ENCODE data around the gene TOP2B. TPM values are rescaled to one million over a fixed set of nuclear protein-coding genes. Genes with fewer than 3 reads are reported as not detected.

The TOP2B gene
- polyA plus RNA-seq, 1 experiment: 13.6 TPM

DNA sequence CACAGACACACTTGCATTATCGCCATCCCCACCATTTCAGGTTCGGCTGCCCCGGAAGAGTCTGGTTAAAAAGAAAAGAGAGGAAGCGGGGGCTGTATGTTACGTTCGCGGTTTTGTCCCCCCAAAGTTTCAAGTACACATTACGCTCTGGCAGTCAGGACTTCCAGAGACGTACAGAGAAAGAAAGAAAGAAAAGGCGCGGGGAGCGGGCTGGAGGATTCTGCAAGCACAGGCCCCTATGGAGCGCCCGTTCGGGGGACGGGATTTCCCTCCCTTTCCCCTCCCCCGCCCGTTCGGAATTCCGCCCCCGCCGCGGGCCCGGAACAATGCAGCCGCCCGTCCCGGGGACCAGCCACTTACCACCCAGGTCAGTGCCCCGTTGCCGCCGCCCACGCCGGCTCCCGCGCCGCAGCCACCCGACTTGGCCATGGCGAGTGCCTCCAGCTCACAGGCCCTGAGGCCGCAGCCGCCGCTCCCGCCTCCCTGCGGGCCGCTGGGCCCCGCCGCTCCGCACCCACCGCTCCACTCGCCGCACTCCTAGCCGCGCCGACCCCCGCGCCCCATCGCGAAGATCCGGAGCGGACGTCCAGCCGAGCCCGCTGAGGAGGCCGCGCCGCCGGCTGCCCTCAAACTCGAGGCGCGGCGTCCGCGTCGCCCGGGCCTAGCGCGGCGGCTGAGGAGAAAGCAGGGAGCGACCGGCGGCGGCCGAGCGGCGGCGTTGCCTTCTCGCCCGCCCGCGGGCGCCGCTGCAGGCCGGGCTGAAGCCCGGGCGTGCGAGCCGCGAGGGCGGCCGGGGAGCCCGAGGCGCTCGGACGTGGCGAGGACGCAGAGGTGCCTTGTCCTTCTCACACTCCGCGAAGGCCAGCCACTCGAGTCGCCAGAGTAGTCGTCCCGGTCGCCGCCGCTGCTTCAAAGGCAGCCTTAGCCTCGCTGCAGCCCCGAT, 567 bp downstream of the TOP2B start:
- Histone ChIP-seq H3K36me3 (ENCODE audit: control insufficient read depth, insufficient read depth, low read length) (no peaks in the 10 kb centered on the region), H3K27me3 (ENCODE audit: control insufficient read depth, insufficient read depth, low read length) (no peaks in the 10 kb centered on the region), H3K4me3 (ENCODE audit: low read depth, low read length) (peak overlapping the region; percentile 92)
- POLR2A ChIA-PET: no interaction called here
- TF ChIP-seq, protein P1, sequence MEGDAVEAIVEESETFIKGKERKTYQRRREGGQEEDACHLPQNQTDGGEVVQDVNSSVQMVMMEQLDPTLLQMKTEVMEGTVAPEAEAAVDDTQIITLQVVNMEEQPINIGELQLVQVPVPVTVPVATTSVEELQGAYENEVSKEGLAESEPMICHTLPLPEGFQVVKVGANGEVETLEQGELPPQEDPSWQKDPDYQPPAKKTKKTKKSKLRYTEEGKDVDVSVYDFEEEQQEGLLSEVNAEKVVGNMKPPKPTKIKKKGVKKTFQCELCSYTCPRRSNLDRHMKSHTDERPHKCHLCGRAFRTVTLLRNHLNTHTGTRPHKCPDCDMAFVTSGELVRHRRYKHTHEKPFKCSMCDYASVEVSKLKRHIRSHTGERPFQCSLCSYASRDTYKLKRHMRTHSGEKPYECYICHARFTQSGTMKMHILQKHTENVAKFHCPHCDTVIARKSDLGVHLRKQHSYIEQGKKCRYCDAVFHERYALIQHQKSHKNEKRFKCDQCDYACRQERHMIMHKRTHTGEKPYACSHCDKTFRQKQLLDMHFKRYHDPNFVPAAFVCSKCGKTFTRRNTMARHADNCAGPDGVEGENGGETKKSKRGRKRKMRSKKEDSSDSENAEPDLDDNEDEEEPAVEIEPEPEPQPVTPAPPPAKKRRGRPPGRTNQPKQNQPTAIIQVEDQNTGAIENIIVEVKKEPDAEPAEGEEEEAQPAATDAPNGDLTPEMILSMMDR (IDR thresholded peaks at IDR 0.05; ENCODE audit: insufficient read depth, low read depth, low read length): no peak
- CTCF ChIA-PET: no interaction called here
- DNase-seq (ENCODE audit: low read depth): no peak

DNA sequence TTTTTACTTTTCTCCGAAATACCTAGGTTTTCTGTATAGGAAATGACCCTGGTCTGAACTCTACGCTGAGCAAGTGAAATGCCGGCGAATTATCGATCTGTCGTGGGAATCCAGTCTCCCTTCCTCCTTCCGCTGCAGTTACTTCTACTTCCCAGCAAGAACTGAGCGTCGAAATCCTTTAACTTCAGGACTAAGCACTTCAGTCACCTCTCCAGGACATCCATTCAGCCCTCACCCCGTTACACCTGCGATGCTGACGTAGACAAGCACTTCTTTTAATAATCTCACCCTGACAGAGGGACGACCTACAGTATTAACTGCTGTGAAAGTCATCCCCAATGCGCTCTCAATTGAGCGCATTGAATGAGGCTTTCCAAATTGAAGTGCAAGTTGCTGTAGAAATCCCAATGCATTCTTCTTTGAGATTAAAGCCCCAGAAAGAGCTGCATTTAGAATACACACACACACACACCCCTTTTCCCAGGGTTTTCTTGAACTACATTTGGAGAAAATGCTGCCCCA, 1.3 kb downstream of the TOP2B start:
- DNase-seq (ENCODE audit: low read depth): no peak

DNA sequence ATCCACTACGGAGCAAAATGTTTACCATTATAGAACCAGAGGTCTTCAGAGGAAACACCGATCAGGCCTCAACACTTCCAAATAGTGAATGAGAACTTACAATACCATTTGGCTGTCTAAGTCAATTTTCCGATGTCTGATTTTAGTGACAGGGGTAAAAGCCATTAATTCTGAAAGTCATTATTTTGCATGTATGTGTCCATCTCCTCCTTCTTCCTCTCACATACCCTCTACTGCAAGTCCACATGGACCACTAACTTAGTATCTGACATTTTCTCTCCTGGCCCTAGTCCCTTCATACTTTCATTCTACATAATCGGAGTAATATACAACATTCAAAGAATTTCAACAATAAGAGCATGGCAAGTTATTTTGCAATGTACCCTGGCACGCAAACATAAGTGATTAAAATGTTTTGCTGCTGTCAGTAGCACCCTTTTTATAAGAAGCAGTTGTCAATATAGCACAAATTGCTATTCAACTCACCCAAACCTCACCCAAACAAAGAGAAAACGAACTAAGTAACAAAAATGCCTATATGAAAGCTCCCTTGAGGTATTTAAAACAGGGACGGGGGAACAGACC, 1.9 kb downstream of the TOP2B start:
- ChIA-PET CTCF (no interaction called here), POLR2A (no interaction called here)
- peak overlapping the region; percentile 92 for H3K4me3 ChIP-seq (ENCODE audit: low read depth, low read length)
- TF ChIP-seq, protein P1 (IDR thresholded peaks at IDR 0.05; ENCODE audit: insufficient read depth, low read depth, low read length): no peak
- H3K27me3 ChIP-seq (ENCODE audit: control insufficient read depth, insufficient read depth, low read length): no peaks in the 10 kb centered on the region
- no peak for DNase-seq (ENCODE audit: low read depth)
- no peaks in the 10 kb centered on the region for H3K36me3 ChIP-seq (ENCODE audit: control insufficient read depth, insufficient read depth, low read length)

More for the DNA sequence above, 1.3 kb downstream of the TOP2B start:
- Histone ChIP-seq H3K36me3 (ENCODE audit: control insufficient read depth, insufficient read depth, low read length) (no peaks in the 10 kb centered on the region), H3K27me3 (ENCODE audit: control insufficient read depth, insufficient read depth, low read length) (no peaks in the 10 kb centered on the region), H3K4me3 (ENCODE audit: low read depth, low read length) (peak overlapping the region; percentile 92)
- CTCF ChIA-PET: no interaction called here
- TF ChIP-seq, protein P1 (IDR thresholded peaks at IDR 0.05; ENCODE audit: insufficient read depth, low read depth, low read length): no peak
- POLR2A ChIA-PET: no interaction called here

DNA sequence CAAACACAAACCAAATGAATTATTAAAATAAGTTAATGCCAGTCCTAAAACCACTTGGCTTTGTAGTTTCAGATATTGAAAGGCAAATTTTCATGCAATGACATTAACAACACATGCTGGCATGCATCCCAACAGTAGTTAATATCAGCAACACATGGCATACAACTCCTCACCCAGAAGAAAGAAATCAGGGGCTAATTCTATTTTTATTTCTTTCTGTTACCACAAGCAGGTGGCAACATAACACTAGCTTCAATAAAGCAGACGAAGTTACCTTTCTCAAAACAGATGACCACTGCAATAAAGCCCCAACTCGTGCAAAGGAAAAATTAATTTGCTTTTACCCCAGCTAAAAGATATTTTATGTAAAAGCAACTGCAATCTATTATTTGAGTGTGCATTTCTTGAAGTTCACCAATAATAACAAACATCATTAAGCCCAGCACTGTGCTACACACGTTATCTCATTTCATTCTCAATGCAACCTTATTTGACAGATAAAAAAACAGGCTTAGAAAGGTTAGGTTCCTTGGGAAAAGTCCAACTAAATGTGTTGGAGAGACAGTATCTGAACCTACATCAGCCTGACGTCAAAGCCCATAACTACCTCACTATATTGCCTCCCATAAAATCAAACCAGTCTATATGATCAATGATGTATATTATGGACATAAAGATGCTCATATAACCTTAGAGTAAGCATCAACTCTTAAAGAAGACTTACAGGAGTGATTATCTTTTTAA, 2.8 kb downstream of the TOP2B start:
- no peak for DNase-seq (ENCODE audit: low read depth)
- TF ChIP-seq, protein P1 (IDR thresholded peaks at IDR 0.05; ENCODE audit: insufficient read depth, low read depth, low read length): no peak
- no peaks in the 10 kb centered on the region for H3K36me3 ChIP-seq (ENCODE audit: control insufficient read depth, insufficient read depth, low read length)
- peak overlapping the region; percentile 0; the same call in 1 of the 2 replicates for H3K4me3 ChIP-seq (ENCODE audit: low read depth, low read length)
- POLR2A ChIA-PET: no interaction called here
- no peaks in the 10 kb centered on the region for H3K27me3 ChIP-seq (ENCODE audit: control insufficient read depth, insufficient read depth, low read length)
- CTCF ChIA-PET: interaction anchor here (0.9 to 1.1 kb wide), 3 partner anchors 169 to 196 kb away, joined by 3 to 5 read pairs (median 3); no protein-coding TSS in a partner anchor
